Measurements from ENCODE around the gene MATN1.
A peak's percentile ranks its signal among the peaks of the same experiment; 100 is the strongest.

The MATN1 gene

DNA sequence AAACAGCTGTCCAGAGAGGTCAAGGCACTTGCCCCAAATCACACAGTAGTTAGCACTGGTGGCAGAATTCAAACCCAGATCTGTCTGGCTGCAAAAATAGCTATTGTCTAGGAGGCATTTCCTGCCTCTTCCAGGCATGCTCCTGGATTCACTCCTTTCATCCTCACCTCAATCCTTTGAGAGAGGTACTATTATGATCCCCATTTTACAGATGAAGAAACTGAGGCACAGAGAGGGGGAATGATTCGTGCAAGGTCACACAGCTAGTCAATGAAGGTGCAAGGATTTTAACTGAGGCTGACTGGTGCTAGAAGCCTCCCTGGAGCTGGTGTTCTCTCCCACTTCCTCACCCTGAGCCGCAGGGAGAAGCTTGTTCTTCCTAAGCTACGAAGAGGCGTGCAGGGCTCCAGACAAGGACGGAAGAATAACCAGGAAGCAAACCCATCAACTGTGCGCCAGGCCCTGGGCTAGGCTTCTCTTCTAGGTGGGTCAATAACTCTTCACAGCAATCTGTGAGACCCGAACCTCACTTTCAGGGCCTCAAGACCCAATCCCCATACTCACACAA is 34.8 kb upstream of the MATN1 start:
- DNase-seq (ENCODE audit: low read depth in 2 of 2): no peak

DNA sequence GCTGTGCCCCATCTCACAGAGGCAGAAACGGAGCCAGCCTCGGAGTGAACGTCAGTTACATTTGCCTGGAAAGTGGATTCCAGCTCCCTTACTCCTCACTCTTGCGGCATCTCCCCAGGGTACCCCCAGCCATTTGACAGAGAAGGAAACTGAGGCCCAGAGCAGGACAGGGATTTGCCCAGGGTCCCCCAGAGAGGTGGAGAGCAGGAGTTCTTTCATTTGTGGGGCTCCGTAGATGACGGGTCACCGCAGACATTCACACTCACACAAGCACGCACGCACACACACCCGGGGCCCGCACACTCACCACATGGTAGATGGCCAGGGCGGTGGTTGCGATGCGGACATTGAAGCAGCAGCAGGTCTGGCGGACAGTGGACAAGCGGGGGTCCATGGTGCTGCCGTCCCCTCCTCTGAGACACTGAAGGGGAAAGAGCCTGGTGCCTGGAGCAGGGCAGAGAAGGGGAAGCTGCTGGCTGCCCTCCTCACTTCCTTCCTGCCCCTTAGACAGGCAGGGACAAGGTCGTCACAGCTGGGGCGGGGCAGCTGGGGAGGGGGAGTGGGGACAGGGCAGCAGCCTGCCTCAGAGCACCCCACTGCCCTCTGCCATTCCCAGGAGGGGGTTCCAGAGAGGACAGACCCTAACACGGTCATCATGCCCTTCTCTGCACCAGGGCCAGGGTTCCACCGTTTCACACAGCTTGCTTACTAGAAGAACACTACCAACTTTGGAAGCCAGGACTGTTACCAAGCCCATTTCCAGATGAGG is 34.2 kb upstream of the MATN1 start, which contains the start of gene LAPTM5:
Gene LAPTM5 (minus strand): TSS at position 423 of the 769 bp plus-strand sequence. CDS start 29 bp downstream, at position 394.
- DNase-seq (ENCODE audit: low read depth in 2 of 2): no peak

DNA sequence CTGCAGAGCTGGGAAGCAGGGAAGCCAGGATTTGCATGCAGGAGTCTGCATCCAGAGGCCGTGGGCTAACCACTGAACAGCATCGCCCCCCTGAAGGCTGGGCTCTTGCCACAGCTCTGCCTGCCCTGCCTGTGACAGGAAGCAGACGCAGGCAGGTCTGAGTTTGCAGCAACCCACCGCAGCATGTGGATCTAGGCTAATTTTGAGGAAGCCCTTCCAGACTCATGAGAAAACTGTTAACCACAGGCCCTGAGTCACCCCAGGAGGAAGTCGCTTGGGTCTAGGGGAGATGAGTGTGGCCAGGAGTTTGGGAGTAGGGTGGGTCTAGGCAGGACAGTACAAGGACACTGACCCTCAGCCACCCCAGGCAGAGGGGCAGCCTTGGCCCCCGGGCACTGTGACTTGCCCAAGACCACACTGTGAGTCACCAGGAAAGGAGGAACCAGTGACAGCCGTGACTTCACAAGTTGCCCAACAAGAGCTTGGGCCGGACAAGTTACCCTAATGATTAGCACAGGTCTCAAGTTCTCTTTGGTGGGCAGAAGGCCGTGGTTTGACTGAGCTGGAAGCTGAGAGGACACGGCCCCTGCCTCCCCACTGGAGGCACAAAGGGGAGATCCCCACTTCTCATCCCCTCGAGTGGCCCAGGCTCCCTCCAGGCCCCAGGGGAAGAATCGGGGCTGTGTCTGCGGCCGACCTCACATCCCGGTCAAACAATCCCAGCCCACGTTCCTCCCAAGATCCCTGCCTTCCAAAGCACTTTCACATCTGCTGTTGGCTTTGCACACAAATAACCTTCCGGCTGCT is 33.4 kb upstream of the MATN1 start:
- DNase-seq (ENCODE audit: low read depth in 2 of 2): peak; percentile 65 to 69

DNA sequence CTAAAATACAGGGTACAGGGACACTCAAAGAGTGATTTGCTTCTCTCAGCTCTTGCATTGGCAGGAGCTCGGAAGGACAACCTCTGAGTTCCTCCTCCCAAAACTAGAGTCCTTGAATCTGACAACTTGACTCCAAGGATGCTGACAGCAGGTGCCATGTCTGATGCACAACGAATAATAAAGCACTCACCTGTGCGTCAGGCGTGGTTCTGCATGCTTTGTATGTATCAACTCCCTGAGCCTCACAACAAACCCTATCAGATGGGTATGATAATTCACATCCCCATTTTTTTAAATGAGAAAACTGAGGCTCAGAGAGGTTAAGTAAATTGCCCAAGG is 32.8 kb upstream of the MATN1 start:
- no peak for DNase-seq (ENCODE audit: low read depth in 2 of 2)

DNA sequence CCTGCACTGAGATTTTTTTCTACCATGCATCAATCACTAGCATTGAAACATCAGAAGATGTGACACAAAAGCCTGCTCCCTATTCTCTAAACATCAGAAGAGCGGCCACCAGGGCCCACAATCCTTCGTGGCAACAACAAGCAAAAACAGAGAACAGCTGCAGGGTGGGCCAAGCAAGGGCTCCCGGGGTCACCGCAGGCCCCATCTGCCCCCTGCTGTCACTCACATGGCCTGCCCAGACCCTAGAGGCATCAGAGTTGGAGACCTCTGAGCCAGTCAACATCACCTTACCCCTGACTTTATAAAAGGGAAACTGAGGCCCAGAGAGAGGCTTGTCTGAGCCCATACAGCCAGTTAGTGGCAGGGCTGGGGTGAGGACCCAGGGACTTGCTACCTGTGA is 32.4 kb upstream of the MATN1 start:
- no peak for DNase-seq (ENCODE audit: low read depth in 2 of 2)

DNA sequence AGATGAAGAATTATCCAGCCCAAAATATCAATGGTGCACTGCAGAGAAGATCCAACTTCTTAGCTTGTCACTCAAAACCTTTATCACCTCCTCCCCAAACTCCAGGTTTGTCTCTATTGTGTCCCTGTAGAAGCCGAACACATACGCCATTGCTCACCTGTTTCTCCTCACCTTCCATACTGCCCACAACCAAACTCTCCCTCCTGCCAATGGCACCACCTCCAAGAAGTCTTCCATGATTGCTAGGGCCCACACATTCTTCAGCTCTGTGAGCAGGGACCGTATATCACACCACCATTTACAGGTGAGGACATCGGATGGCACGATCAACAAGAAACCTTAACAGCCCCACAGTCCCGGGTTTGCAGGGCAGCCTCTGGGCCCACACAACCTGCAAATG is 31.9 kb upstream of the MATN1 start:
- no peak for DNase-seq (ENCODE audit: low read depth in 2 of 2)

DNA sequence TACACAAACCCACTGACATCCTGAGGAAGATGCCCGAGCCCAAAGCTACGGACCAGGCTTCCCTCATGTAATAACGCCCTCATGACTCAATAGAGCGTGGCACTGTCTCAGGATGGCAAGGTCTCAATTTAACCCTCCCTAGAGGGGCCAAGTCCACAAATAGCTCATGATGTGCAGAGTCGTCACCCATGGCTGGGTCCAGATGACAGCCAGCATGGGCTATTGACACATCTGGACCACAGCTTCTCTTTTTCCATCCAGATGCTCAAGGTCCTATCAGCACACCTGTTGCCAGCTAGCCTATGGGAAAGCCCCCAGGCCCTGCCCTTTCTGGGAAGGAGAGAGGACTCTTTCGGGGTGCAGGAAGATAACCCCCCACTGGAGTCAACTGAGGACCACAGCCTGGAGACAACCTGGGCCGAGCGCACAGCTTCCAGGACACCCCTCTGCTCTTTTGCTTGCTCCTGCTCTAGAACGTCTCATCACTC is 31.3 kb upstream of the MATN1 start:
- no peak for DNase-seq (ENCODE audit: low read depth in 2 of 2)

DNA sequence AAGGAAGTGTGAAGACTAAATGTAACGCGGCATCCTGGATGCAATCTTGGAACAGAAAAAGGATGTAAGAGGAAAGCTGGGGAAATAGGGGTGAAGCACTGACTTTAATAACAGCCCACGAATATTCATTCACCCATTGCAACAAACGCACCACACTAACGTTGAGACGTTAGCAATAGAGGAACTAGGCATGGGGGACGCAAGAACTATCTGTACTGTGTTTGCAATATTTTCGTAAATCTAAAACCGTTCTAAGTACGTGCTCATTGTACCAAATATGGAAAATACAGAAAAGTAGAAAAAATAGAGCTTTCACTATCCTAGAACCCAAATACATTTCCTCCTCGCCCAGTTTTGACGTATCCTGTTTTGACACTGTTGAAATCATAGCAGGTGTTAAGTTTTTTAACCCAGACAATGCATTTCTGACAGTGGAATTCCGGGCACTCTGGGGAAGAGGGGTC is 30.3 kb upstream of the MATN1 start:
- DNase-seq (ENCODE audit: low read depth in 2 of 2): no peak

DNA sequence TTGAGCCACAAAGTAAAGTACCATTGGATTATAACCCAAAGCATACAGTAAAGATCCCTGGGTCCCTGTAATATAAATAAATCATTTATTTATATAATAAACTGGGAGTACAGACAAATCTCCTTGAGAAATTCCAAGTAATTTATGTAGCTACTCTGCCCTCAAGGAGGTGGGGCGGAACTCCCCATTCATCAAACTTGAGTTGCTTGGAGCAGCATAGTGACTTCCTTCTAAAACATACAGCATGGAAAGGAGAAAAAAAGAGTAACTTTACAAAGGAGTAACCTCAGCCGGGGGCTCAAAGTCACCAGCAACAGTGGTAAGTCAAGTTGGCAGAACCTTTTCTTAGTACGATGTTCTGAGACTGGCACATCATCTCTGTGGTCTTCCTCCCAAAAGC is 29.7 kb upstream of the MATN1 start:
- no peak for DNase-seq (ENCODE audit: low read depth in 2 of 2)

DNA sequence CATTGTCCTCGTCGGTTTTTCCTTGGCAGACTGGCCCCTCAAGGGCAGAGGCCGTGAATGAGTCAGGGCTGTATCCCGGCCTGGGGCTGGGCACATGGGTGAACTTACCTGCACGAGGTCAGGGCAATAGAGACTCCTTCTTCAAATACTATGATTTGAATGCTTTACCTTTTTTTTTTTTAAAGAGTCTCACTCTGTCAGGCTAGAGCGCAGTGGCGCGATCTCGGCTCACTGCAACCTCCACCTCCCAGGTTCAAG is 29.2 kb upstream of the MATN1 start:
- DNase-seq (ENCODE audit: low read depth in 2 of 2): no peak

DNA sequence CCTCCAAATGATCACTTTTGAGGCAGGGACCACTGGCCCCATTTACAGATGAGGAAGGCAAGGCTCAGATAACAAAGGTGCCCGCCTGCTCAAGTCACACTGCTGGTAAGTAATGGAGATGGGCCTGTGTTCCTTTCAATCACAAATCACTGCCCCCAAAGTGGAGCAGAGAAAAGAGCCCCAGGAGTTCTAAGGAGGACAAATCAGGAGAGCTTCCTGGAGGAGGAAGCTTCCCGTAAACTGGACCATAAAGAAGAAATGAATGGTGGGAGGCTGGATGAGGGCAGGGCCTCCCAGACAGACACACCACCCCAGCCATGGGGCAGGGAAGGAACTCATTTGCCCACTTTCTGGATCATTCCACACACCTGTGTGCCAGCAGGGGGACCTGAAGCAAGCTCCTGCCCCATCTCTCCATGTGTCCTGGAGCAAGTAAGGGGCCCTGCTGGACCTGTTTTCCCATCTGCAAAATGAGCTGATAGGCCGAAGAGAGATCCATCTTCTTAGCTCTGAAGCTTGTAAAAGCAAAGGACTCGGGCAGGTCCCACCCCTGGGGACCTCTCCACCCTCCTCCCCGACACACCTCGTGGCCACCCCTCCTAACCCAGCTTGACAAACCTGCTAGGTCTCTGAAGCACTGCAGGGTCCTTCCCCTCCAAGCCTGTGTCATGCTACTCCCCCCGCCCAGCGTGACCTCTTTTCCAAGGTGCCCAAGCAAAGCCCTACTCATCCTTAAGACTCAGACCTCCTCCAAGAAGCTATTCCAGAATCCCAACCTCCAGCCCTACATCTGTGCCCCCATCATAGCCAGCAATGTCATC is 28.7 kb upstream of the MATN1 start:
- DNase-seq (ENCODE audit: low read depth in 2 of 2): no peak

DNA sequence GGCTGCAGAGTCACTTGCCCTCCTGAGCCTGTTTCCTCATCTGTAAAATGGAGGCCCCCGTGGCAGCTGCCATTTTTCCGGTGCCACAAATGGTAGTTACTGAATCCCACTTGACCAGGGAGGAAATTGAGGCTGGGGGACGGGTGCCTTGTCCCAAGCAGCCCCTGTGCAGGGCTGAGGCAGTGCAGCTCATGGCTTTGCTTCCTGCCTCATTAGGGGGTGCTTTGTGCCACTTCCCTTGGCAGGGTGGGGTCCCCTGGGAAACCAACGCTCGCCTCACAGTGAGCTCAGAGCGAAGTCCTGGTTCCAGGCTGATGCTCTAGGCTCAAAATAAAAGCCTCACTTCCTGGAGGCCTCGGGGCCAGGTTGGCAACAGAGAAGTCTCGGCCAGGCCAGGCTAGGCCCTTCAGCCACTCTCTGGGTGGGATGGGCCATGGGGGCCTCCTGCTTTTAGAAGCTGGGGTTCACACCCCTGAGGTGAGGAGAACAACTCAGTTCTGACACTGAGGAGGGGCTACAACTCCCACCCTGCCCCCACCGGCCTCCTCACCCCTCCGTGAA is 27.4 kb upstream of the MATN1 start:
- no peak for DNase-seq (ENCODE audit: low read depth in 2 of 2)

DNA sequence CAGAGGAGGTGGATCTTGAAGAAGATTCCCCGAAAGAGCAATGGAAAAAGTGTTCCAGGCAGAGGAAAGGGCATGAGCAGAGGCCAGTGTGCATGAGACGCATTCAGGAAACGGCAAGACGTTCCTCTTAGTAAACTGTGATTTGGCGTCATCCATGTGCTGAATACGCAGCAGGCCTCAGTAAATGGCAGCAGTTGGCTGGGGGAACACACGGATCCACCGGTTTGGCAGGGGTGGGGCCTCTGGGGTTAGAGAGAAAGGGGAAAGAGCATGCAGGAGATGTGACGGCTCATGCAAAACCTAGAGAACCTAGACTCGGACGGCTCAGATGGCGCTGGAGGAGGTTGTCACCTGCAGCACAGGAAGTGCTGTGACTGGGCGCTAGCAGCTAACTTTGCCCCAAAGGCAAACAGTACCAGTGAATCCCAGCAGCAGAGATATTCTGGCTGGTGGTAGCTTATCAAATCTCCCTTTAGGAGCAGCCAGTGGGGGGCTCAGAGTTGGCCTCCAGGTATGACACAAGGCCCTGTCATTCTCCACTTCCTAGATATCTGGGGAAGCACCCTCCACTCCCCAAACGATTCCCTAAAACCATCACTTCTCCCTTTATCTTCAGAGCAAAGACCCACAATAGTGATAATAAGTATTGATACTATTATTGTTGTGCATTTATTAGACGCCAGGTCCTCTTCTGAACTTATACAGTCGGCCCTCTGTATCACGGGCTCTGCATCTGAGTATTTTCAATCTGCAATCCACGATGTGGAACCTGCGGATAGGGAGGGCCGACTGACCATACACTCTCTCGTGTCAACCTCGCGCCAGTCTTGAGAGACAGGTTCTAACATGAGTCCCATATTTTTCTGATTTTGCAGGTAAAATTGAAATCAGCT is 26.6 kb upstream of the MATN1 start:
- no peak for DNase-seq (ENCODE audit: low read depth in 2 of 2)

DNA sequence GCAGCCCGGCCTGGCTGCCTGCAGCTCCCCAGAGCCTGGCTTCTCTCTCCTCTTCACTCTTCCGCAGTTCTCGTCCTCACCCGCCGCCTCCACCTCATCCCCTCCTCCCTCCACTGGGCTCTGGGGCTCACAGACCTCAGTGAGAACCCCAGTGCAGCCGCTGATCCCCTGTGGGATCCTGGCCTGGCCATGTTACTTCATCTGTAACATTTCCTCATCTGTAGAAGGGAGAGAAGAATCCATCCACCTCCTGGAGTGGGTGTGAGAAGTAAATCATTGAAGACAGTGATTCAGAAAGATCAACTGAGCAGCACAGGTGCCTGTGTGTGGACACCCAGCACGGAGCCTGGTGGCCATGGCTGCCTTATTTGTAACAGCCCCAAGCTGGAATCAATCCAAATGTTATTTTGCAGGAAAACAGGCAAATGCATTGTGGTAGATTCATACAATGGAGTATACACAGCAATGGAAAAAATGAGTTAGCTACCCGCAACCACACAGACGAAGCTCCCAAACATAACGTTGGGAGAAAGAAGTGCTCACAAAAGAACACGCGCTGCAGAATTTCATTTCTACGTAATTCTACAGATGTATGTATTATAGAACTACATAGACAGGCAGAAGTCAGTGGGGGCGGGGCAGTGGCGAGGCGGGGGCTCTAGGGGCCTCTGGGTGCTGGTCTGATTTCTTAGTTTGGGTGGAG is 25.5 kb upstream of the MATN1 start:
- DNase-seq (ENCODE audit: low read depth in 2 of 2): no peak

DNA sequence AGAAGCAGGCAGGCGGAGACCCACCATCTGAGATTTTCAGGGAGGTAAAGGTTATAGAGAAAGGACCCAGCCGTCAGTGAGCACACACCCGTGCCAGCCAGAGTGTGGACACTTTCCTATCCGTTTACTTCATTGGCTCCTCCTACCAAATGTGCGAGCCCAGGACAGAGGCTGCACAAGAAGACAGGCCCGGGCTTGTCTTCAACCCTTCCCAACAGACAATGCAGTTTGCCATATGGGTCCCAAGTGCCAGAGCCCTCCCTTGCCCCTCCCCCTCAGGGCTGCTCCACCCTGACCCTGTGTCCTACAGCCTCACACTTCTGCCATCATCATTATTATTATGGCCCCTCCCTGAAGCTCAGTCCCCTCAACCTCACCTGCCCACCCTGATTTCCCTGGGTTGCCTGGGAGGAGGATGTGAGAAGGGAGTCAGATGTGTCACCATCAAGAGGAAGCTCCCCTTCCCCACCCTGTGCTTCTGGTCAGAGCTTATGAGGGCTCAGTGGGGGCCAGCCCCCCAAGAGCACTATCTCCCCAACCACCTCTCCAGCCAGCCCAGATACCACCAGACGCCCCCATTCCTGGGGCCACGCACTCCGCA is 24.8 kb upstream of the MATN1 start:
- no peak for DNase-seq (ENCODE audit: low read depth in 2 of 2)

DNA sequence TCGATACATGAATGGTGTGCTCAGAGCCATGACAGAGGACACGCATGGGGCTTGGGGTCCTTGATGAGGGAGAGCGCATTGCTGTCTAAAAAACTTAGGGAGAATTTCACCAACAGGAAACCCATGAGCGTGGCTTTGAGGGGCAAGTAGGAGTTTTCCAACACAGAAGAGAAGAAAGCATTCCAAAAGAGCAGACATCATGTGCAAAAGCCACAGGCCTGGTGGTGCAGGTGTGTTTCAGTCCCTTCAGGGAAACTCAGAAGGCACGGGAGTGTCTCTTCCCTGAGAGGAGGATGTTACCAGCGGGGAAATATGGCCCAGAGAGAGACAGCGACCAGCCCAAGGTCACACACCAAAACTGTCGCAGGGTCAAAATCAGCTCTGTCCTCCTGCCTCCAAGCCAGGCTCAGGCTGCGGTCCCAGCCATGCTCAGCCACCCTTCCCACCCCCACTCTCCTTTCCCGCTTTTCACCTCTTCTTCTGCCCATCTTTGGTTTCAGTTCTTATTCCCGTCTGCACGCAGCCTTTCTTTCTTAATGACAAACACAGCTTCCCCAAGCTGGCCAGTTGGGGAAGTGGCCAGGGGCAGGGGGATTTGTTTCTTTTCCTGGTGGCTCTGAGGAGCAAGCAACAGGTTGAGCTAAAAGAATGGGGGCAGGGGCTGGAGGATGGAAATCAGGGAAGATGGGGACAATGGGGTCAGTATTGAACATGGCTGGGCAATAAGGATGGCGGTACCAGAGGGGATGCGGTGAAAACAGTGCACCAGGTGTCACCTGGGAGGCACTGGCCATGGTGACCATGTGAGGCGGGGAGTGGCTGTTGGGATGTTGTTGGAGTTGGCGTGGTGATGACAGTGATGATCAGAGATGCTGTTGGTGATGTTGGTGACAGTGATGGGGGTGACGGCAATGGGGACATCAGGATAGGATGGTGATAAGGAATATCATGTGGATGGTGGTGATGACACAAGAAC is 23.9 kb upstream of the MATN1 start:
- no peak for DNase-seq (ENCODE audit: low read depth in 2 of 2)

DNA sequence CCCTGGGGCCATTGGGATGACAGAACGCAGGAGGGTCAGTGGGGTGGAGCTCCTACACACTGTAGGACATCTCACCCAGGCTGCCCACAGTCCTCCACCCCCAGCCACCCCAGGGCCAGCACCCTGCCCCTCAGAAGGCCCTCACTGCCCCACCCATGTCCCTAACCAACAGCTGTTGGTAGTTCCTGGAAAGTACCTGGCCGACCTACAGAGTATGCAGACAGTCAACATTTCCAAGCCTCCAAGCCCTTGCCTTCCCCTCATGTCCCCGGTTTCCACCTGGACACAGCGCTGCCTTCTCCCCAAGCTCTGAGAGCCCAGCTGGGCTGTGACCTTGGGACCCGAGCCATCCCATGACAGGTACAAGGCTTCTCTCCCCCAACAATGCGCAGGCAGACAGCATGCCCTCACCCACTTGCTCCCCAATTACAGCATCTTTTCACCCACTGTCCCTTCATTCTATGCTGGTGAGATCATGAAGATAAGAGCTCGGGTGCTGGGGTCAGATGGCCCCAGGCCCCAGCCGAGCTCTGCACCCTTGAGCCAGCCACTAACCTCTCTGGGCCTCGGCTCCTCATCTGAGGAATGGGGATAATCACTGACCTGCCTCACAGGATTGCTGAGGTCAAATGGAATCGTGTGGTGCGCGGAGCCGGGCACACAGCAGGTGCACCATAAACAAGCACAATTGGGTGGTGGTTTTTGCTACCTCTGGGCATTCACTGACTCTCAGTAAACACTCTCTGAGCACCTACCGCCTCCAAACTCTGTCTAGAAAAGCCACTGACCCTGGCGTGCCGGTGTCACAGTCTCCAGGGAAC is 23.0 kb upstream of the MATN1 start:
- DNase-seq (ENCODE audit: low read depth in 2 of 2): no peak

DNA sequence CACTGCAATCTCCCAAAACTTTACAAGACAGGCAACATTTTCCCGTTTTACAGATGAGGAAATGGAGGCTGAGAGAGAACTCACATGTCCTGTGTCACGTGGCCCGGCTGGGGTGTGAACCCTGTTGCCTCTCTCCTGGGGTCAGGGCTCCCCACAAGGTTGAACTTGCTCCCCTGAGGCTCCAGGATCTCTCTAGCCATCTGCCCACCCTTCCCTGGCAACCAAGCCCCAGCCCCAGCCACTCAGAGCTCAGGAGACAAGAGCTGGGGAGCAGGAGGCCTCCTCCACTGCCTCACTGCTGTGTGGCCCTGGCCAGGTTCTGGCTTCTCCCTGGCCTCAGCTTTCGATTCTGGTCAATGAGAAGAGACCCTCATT is 22.4 kb upstream of the MATN1 start:
- DNase-seq (ENCODE audit: low read depth in 2 of 2): no peak

Data from fibroblast of skin of left quadriceps (primary cell).